Measurements from ENCODE around the gene R3HDM1. TPM values are rescaled to one million over a fixed set of nuclear protein-coding genes. Genes with fewer than 3 reads are reported as not detected.

The R3HDM1 gene
- polyA plus RNA-seq, 1 experiment, result 39.9 TPM

DNA sequence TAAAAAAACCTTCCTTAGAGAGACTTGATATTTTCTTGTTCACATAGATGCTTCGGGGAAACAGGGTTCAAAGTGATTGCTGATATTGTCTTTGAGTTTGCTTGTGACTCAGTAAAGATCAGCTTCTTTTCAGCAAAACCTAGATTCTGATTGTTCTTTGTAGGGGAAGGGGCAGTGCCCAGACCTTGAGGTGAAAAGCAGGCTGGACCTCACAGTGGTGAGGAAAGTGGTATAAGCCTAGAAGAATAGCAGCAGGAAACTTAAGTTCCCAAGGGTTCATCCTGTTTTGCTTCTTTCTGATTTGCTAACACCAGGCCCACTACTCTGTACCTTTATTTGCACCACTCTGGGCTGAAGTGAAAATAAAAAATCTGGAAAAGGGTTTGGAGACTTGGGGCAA is 231.2 kb downstream of the R3HDM1 start:
- ChIA-PET POLR2A (no interaction called here), CTCF (interaction anchor here (0.8 kb wide), 1 partner anchor 11 kb away, joined by 4 read pairs; no protein-coding TSS in a partner anchor)
- no peaks in the 10 kb centered on the region for H3K27me3 ChIP-seq (ENCODE audit: control insufficient read depth, insufficient read depth, low read length)
- no peak overlapping the region for H3K4me3 ChIP-seq (ENCODE audit: low read depth, low read length)
- DNase-seq (ENCODE audit: low read depth), result no peak
- H3K36me3 ChIP-seq (ENCODE audit: control insufficient read depth, insufficient read depth, low read length), result peaks cover 16% of the 10 kb centered on the region
- TF ChIP-seq, protein P1, sequence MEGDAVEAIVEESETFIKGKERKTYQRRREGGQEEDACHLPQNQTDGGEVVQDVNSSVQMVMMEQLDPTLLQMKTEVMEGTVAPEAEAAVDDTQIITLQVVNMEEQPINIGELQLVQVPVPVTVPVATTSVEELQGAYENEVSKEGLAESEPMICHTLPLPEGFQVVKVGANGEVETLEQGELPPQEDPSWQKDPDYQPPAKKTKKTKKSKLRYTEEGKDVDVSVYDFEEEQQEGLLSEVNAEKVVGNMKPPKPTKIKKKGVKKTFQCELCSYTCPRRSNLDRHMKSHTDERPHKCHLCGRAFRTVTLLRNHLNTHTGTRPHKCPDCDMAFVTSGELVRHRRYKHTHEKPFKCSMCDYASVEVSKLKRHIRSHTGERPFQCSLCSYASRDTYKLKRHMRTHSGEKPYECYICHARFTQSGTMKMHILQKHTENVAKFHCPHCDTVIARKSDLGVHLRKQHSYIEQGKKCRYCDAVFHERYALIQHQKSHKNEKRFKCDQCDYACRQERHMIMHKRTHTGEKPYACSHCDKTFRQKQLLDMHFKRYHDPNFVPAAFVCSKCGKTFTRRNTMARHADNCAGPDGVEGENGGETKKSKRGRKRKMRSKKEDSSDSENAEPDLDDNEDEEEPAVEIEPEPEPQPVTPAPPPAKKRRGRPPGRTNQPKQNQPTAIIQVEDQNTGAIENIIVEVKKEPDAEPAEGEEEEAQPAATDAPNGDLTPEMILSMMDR (IDR thresholded peaks at IDR 0.05; ENCODE audit: insufficient read depth, low read depth, low read length), result no peak

GRCh38 chr2:135768863-135769262 is 237.6 kb downstream of the R3HDM1 start:
- CTCF ChIA-PET, result no interaction called here
- TF ChIP-seq, protein P1 (IDR thresholded peaks at IDR 0.05; ENCODE audit: insufficient read depth, low read depth, low read length), result no peak

DNA sequence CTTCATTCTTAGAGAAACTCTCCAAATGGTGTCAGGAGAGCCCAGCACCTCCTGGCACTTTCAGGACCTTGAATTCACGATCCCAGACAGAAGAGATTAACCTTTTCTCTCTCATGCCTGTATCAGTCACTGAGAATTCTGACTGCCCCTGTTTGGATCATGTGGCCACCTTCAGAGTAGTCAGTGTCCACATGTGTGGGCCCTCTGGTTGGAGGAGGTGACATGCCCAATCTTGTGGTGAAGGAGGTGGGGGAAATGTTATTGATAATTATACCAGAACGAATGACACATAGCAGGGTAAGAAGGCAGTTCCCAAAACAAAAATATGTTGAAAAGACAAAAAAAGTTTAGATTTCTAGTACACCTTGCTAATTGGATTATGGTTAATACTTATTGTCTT is 242.0 kb downstream of the R3HDM1 start:
- ChIA-PET CTCF (interaction anchor here (1.3 kb wide), 1 partner anchor 24 kb away, joined by 5 read pairs; no protein-coding TSS in a partner anchor), POLR2A (interaction anchor here (0.6 kb wide), 1 partner anchor 184 kb away, joined by 3 read pairs; no protein-coding TSS in a partner anchor)
- Histone ChIP-seq H3K36me3 (ENCODE audit: control insufficient read depth, insufficient read depth, low read length) (peaks cover 13% of the 10 kb centered on the region), H3K4me3 (ENCODE audit: low read depth, low read length) (no peak overlapping the region), H3K27me3 (ENCODE audit: control insufficient read depth, insufficient read depth, low read length) (no peaks in the 10 kb centered on the region)
- TF ChIP-seq, protein P1 (IDR thresholded peaks at IDR 0.05; ENCODE audit: insufficient read depth, low read depth, low read length), result no peak
- DNase-seq (ENCODE audit: low read depth), result no peak

More at GRCh38 chr2:135768863-135769262, 237.6 kb downstream of the R3HDM1 start:
- Histone ChIP-seq H3K4me3 (ENCODE audit: low read depth, low read length) (no peak overlapping the region), H3K27me3 (ENCODE audit: control insufficient read depth, insufficient read depth, low read length) (no peaks in the 10 kb centered on the region), H3K36me3 (ENCODE audit: control insufficient read depth, insufficient read depth, low read length) (peaks cover 14% of the 10 kb centered on the region)
- POLR2A ChIA-PET, result no interaction called here
- DNase-seq (ENCODE audit: low read depth), result no peak

GRCh38 chr2:135773917-135774316 is 242.6 kb downstream of the R3HDM1 start:
- TF ChIP-seq, protein P1 (IDR thresholded peaks at IDR 0.05; ENCODE audit: insufficient read depth, low read depth, low read length), result no peak
- POLR2A ChIA-PET, result no interaction called here
- Histone ChIP-seq H3K4me3 (ENCODE audit: low read depth, low read length) (no peak overlapping the region), H3K27me3 (ENCODE audit: control insufficient read depth, insufficient read depth, low read length) (no peaks in the 10 kb centered on the region), H3K36me3 (ENCODE audit: control insufficient read depth, insufficient read depth, low read length) (peaks cover 11% of the 10 kb centered on the region)
- CTCF ChIA-PET, result interaction anchor here (1.3 kb wide), 1 partner anchor 24 kb away, joined by 5 read pairs; no protein-coding TSS in a partner anchor
- no peak for DNase-seq (ENCODE audit: low read depth)

Small RNA genes lying within 50 kb of the gene (small RNA-seq; reads per million reads assigned to genes)
- gene MIR128-1 (ENCODE audit: insufficient read length, low read depth, low replicate concordance), result 107 reads per million, percentile 91 among the genes with 10 or more reads in this experiment
- not detected for gene RNU6-512P (ENCODE audit: insufficient read length, low read depth, low replicate concordance)

Other genes with a start within 250 kb of the R3HDM1 start
- 3.3 and 5.6 TPM in 2 replicates for gene ZRANB3, start 266 bp upstream of the R3HDM1 start, polyA plus RNA-seq (2011; rRNA removed)
- 51.1 and 75.6 TPM in 2 replicates for gene UBXN4, start 210.4 kb downstream of the R3HDM1 start, polyA plus RNA-seq (2011; rRNA removed)